Colonic mucosa (tissue), 4 donors: ENCODE results near the gene TAB2. TPM values are rescaled to one million over a fixed set of nuclear protein-coding genes. Genes with fewer than 3 reads are reported as not detected.

Experiments
- DNase-seq: peaks from one replicate; pipeline ENCODE4 v3.0.0-alpha.2; 2020
- H3K27ac ChIP-seq: fragments of 200-600 bp; one replicate; pipeline ENCODE4 v1.8.0; 2021
- H3K27me3 ChIP-seq: fragments of 200-600 bp; one replicate; pipeline ENCODE4 v1.8.0; 2021
- H3K36me3 ChIP-seq: fragments of 200-600 bp; one replicate; pipeline ENCODE4 v1.8.0; 2021
- H3K4me1 ChIP-seq: fragments of 200-600 bp; one replicate; pipeline ENCODE4 v1.8.0; 2021; ENCODE audit warnings: mild to moderate bottlenecking
- H3K4me3 ChIP-seq: fragments of 200-600 bp; one replicate; pipeline ENCODE4 v1.8.0; 2021
- H3K9ac ChIP-seq, 2 donors: one replicate each; pipeline ENCODE4 v1.7.0; 2013; ENCODE audit warnings: control low read depth in 2 of 2, low read depth in 2 of 2, low read length in 2 of 2
- H3K9me3 ChIP-seq: fragments of 200-600 bp; one replicate; pipeline ENCODE4 v1.8.0; 2021
- intact Hi-C: fragments of 100-400 bp; cut with DNase I; formaldehyde crosslinking; loops from one replicate; pipeline ENCODE4 v1.14.1; 2022
- total RNA-seq, 2 donors: library from RNA; stranded (reverse); fragmentation: NEBNext Ultra II Directional in 1 of 2; extraction: Animal tissue kit (Norgen Biotek cat#: 25700) in 1 of 2; gene quantifications; one replicate each; pipeline ENCODE4 v1.2.1, GENCODE V29; 2021
- TF ChIP-seq, protein P1 (sequence below): fragments of 200-600 bp; IDR thresholded peaks from one replicate; pipeline ENCODE4 v1.8.0; 2022; ENCODE audit warnings: antibody characterized with exemption, mild to moderate bottlenecking
- donor health status: healthy.
- donor health status: DM: no; HTN: no; CAD: no.
- donor health status: DM: no; HTN: no; CAD: no.

The TAB2 gene
- total RNA-seq, 2 donors from 2014 or later = 36.7 to 81.3 TPM

DNA sequence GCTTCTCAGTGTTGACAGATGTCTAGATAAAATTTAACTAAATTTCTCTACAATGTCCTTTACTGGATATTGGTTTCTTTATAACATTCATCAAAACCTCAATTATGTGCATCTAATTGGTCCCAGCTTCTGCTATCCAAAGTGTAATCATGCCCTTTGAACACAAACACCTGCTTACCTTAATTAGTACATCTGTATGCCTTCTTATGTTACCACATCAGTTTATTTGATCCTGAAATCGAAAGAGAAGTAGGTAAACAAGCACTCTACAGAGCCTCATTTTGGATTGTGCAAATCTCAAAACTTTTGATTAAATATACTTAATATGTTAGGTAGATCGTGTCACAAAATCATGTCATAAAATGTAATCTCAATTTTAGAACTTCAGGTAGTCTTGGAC is 36.5 kb downstream of the TAB2 start:
- intact Hi-C loops = no loop called here
- Histone ChIP-seq H3K4me1 (no peaks in the 10 kb centered on the region), H3K9me3 (no peaks in the 10 kb centered on the region), H3K4me3 (no peak overlapping the region), H3K9ac (no peak overlapping the region), H3K36me3 (no peaks in the 10 kb centered on the region), H3K27me3 (no peaks in the 10 kb centered on the region), H3K27ac (no peak overlapping the region)
- no peak for DNase-seq
- TF ChIP-seq, protein P1, sequence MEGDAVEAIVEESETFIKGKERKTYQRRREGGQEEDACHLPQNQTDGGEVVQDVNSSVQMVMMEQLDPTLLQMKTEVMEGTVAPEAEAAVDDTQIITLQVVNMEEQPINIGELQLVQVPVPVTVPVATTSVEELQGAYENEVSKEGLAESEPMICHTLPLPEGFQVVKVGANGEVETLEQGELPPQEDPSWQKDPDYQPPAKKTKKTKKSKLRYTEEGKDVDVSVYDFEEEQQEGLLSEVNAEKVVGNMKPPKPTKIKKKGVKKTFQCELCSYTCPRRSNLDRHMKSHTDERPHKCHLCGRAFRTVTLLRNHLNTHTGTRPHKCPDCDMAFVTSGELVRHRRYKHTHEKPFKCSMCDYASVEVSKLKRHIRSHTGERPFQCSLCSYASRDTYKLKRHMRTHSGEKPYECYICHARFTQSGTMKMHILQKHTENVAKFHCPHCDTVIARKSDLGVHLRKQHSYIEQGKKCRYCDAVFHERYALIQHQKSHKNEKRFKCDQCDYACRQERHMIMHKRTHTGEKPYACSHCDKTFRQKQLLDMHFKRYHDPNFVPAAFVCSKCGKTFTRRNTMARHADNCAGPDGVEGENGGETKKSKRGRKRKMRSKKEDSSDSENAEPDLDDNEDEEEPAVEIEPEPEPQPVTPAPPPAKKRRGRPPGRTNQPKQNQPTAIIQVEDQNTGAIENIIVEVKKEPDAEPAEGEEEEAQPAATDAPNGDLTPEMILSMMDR = no peak

DNA sequence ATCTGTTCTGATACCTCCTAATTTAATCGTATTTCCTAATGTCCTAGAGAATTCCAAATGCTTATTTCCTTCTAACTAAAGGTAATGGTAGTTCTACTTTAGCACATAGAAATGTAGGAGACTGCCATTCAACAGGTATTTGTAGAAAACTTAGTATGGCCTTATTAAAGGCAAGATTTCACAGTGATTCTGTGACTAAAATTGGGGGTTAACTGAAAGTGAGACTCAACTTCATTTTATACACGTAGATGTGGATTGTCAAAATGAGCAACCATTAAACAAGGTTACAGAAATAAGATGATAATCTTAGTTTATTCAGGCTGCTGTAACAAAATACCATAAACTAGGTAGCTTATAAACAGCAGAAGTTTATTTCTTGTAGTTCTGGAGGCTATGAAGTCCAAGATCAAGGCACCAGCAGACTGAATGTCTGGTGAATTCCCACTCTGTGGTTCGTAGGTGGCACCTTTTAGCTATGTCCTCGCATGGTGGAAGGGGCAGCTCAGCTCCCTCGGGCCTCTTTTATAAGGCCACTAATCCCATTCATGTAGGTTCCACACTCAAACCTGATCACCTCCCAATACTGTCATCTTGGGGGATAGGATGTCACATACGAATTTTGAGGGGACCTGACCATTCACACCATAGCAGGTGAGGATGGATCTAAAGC is 38.7 kb downstream of the TAB2 start:
- TF ChIP-seq, protein P1 = no peak
- no peak for DNase-seq
- Histone ChIP-seq H3K4me3 (no peak overlapping the region), H3K36me3 (no peaks in the 10 kb centered on the region), H3K27ac (no peak overlapping the region), H3K9me3 (no peaks in the 10 kb centered on the region), H3K9ac (no peak overlapping the region), H3K4me1 (no peaks in the 10 kb centered on the region), H3K27me3 (no peaks in the 10 kb centered on the region)
- intact Hi-C loops = no loop called here

DNA sequence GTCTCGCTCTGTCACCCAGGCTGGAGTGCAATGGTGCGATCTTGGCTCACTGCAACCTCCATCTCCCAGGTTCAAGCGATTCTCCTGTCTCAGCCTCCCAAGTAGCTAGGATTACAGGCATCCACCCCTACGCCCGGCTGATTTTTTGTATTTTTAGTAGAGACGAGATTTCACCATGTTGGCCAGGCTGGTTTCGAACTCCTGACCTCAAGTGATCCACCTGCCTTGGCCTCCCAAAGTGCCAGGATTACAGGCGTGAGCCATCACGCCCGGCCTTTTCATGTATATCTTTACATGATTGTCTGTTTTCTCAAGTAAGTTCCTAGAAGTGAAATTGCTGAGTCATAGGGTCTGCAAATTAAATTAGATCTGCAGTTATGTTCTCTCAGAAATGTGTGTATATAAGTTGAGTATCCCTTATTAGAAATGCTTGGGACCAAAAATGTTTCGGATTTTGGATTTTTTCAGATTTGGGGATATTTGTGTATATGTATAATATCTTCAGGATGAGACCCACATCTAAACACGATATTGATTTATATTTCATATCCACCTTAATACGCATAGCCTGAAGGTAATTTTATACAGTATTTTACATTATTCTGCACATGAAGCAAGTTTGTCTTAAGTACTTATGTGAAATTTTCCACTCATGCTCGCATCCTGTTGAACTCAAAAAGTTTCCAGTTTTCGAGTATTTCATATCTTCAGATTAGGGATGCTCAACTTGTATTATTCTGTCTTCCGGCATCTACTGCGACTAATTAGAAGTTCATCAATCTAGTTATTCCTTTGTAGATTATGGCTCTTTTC is 40.4 kb downstream of the TAB2 start:
- DNase-seq = no peak
- Histone ChIP-seq H3K4me3 (no peak overlapping the region), H3K4me1 (no peaks in the 10 kb centered on the region), H3K9ac (no peak overlapping the region), H3K27me3 (no peaks in the 10 kb centered on the region), H3K27ac (no peak overlapping the region), H3K9me3 (no peaks in the 10 kb centered on the region), H3K36me3 (no peaks in the 10 kb centered on the region)
- TF ChIP-seq, protein P1 = no peak
- intact Hi-C loops = no loop called here

DNA sequence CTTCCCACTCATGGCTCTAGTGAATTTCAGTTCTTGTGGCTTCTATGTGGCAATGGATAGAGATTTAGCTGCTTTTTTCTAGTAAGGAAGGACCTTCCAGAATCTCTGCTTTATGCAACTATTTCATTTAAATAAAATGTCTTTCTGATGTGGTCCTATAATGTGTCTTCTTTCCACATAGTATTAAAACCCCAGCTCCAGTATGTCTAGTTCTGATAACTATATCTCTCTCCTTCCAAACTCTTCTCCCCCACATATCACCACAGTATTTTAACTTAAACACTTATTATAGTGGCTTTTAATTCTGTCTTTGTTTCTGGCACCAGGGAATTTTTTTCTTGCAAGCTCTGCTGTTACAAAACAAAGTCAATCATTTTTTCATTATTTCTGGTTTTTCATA is 41.9 kb downstream of the TAB2 start:
- Histone ChIP-seq H3K4me3 (no peak overlapping the region), H3K9ac (no peak overlapping the region), H3K27me3 (no peaks in the 10 kb centered on the region), H3K36me3 (no peaks in the 10 kb centered on the region), H3K27ac (no peak overlapping the region), H3K4me1 (no peaks in the 10 kb centered on the region), H3K9me3 (no peaks in the 10 kb centered on the region)
- DNase-seq = no peak
- intact Hi-C loops = no loop called here
- TF ChIP-seq, protein P1 = no peak

DNA sequence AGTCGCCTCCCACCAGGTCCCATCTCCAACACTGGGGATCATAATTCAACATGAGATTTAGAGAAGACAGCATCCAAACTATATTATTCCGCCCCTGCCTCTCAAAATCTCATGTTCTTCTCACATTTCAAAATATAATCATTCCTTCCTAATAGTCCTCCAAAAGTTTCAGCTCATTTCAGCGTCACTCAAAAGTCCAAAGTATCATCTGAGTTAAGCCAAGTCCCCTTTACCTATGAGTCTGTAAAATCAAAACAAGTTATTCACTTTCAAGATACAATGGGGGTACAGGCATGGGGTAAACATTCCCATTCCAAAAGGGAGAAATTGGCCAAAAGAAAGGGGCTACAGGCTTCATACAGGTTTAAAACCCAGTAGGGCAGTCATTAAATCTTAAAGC is 43.0 kb downstream of the TAB2 start:
- no peaks in the 10 kb centered on the region for H3K36me3 ChIP-seq
- no peaks in the 10 kb centered on the region for H3K27me3 ChIP-seq
- H3K4me1 ChIP-seq = no peaks in the 10 kb centered on the region
- no peaks in the 10 kb centered on the region for H3K9me3 ChIP-seq
- H3K27ac ChIP-seq = no peak overlapping the region
- H3K9ac ChIP-seq = no peak overlapping the region
- DNase-seq = no peak
- TF ChIP-seq, protein P1 = no peak
- intact Hi-C loops = no loop called here
- H3K4me3 ChIP-seq = no peak overlapping the region
